Dendritic cell treated with granulocyte-macrophage colony-stimulating factor and Interleukin-4, amounts not matched to agents 40 ng/mL and 50 ng/mL, for 4 days (primary cell): ENCODE measurements around the gene ADAP1.
"Not testable (repeated sequence)": the region's sequence is repeated elsewhere in the genome, so short reads cannot be mapped to it uniquely, and the experiment has no call there.

Source experiments
- H3K27ac Mint-ChIP-seq: one replicate; pipeline ENCODE4 v1.8.0; 2022; ENCODE audit warnings: mild to moderate bottlenecking, mixed read lengths
- H3K27me3 Mint-ChIP-seq: one replicate; pipeline ENCODE4 v1.8.0; 2022; ENCODE audit warnings: mild to moderate bottlenecking, mixed read lengths
- H3K36me3 Mint-ChIP-seq: one replicate; pipeline ENCODE4 v1.8.0; 2022; ENCODE audit warnings: low read depth, mixed read lengths
- H3K4me1 Mint-ChIP-seq: one replicate; pipeline ENCODE4 v1.8.0; 2022; ENCODE audit warnings: low read depth, mixed read lengths
- H3K4me3 Mint-ChIP-seq: one replicate; pipeline ENCODE4 v1.8.0; 2022; ENCODE audit warnings: mild to moderate bottlenecking, moderate library complexity, mixed read lengths
- H3K9me3 Mint-ChIP-seq: one replicate; pipeline ENCODE4 v1.8.0; 2022; ENCODE audit warnings: mixed read lengths
- intact Hi-C: fragments of 100-400 bp; cut with micrococcal nuclease; formaldehyde crosslinking; loops from one replicate; pipeline ENCODE4 v1.15.0; 2022

Gene ADAP1

GRCh38 chr7:961546-962400 lies 7.3 kb upstream of the ADAP1 start:
- Mint-ChIP-seq H3K36me3 (peaks cover 8% of the 10 kb centered on the region), H3K4me3 (no peak overlapping the region), H3K9me3 (no peaks in the 10 kb centered on the region), H3K27me3 (peaks cover 35% of the 10 kb centered on the region), H3K4me1 (peaks cover 80% of the 10 kb centered on the region), H3K27ac (peak overlapping the region; percentile 52)
- intact Hi-C loops: no loop called here

DNA sequence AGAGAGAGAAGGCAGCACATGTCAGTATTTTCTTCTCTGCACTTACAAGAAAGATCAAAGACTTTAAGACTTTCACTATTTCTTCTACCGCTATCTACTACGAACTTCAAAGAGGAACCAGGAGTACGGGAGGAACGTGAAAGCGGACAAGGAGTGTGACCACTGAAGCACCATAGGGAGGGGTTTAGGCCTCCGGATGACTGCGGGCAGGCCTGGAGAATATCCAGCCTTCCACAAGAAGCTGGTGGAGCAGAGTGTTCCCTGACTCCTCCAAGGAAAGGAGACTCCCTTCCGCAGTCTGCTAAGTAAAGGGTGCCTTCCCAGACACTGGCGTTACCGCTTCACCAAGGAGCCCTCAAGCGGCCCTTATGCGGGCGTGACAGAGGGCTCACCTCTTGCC lies 6.5 kb upstream of the ADAP1 start:
- intact Hi-C loops, H3K36me3 Mint-ChIP-seq, H3K4me3 Mint-ChIP-seq, H3K9me3 Mint-ChIP-seq: not testable (repeated sequence)
- H3K4me1 Mint-ChIP-seq: peaks cover 76% of the 10 kb centered on the region
- H3K27me3 Mint-ChIP-seq: peaks cover 36% of the 10 kb centered on the region
- H3K27ac Mint-ChIP-seq: peak overlapping the region; percentile 38

- Mint-ChIP-seq H3K9me3 (no peaks in the 10 kb centered on the region), H3K27ac (peak overlapping the region; percentile 38), H3K36me3 (no peaks in the 10 kb centered on the region), H3K4me1 (peaks cover 75% of the 10 kb centered on the region), H3K27me3 (peaks cover 36% of the 10 kb centered on the region), H3K4me3 (peak overlapping the region; percentile 10)
- intact Hi-C loops: no loop called here
Measured at GRCh38 chr7:960269-960871, 5.9 kb upstream of the ADAP1 start.

GRCh38 chr7:959740-960139 lies 5.3 kb upstream of the ADAP1 start:
- H3K4me3 Mint-ChIP-seq: not testable (repeated sequence)
- peak overlapping the region; percentile 38 for H3K27ac Mint-ChIP-seq

GRCh38 chr7:959271-959670 lies 4.8 kb upstream of the ADAP1 start:
- peaks cover 68% of the 10 kb centered on the region for H3K4me1 Mint-ChIP-seq
- no peak overlapping the region for H3K27ac Mint-ChIP-seq

More at GRCh38 chr7:959740-960139, 5.3 kb upstream of the ADAP1 start:
- peaks cover 40% of the 10 kb centered on the region for H3K27me3 Mint-ChIP-seq
- peaks cover 72% of the 10 kb centered on the region for H3K4me1 Mint-ChIP-seq
- H3K9me3 Mint-ChIP-seq, H3K36me3 Mint-ChIP-seq, intact Hi-C loops: not testable (repeated sequence)

DNA sequence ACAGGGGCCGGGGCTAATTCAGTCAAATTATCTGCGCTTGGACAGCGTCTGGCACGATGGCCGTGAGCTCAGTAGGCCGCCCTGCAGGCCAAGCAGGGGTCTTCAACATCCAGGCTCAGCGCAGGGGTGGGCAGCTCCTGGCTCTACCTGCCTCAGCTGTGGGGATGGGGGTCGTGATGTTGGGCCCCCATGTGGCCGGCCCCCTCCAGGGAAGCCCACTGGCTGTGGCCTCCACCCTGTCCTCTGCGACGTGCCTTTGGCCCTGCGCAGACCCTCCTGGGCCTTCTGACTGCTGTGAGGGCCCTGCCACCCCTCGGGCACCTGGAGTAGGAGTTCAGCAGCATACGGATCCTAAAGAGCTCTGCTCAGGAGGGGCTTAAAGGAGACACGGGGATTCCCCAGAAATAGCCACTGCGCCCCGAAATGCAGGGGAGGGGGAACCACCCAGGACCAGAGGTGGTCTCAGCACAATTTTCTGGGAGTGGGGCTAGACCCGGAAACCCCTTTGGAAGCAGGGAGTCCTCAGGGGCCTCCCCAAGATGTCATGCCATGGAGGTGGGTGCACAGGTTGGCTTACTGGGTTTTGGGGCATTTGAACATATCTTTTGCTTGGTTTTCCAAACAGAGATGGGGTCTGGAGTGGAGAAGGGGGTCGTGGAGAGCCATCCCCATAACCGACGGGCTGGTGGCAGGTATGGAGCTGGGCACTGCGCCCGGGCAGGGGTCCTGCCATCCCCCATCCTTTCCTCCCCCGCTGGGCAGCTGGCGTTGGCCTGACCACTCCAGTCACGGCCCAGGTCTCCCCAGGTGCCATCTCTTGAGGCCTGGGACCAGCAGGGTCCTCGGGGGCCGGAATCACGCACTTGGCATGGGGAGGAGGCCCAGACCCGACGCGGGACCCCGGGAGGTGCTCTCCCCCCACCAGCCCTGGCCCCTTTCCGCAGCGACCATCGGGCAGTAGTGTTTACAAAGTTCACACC lies 4.0 kb upstream of the ADAP1 start:
- Mint-ChIP-seq H3K4me3 (peak overlapping the region; percentile 4), H3K27ac (peak overlapping the region; percentile 60), H3K9me3 (no peaks in the 10 kb centered on the region), H3K36me3 (no peaks in the 10 kb centered on the region), H3K4me1 (peaks cover 60% of the 10 kb centered on the region), H3K27me3 (peaks cover 38% of the 10 kb centered on the region)
- intact Hi-C loops: no loop called here

More at GRCh38 chr7:959271-959670, 4.8 kb upstream of the ADAP1 start:
- intact Hi-C loops: no loop called here
- no peak overlapping the region for H3K4me3 Mint-ChIP-seq
- H3K27me3 Mint-ChIP-seq: peaks cover 40% of the 10 kb centered on the region
- H3K36me3 Mint-ChIP-seq: no peaks in the 10 kb centered on the region
- no peaks in the 10 kb centered on the region for H3K9me3 Mint-ChIP-seq

GRCh38 chr7:957418-958220 lies 3.1 kb upstream of the ADAP1 start:
- Mint-ChIP-seq H3K36me3 (no peaks in the 10 kb centered on the region), H3K4me1 (peaks cover 61% of the 10 kb centered on the region), H3K27ac (peak overlapping the region; percentile 60), H3K9me3 (no peaks in the 10 kb centered on the region), H3K27me3 (peaks cover 34% of the 10 kb centered on the region), H3K4me3 (no peak overlapping the region)
- intact Hi-C loops: no loop called here

GRCh38 chr7:956031-956430 lies 1.6 kb upstream of the ADAP1 start:
- Mint-ChIP-seq H3K4me3 (no peak overlapping the region), H3K36me3 (peaks cover 6% of the 10 kb centered on the region), H3K27ac (no peak overlapping the region), H3K4me1 (peaks cover 66% of the 10 kb centered on the region), H3K27me3 (peaks cover 26% of the 10 kb centered on the region), H3K9me3 (no peaks in the 10 kb centered on the region)
- intact Hi-C loops: no loop called here

GRCh38 chr7:953547-954327 lies 743 bp downstream of the ADAP1 start:
- Mint-ChIP-seq H3K27me3 (peaks cover 7% of the 10 kb centered on the region), H3K27ac (peak overlapping the region; percentile 78), H3K4me3 (peak overlapping the region; percentile 78), H3K9me3 (no peaks in the 10 kb centered on the region), H3K36me3 (peaks cover 28% of the 10 kb centered on the region), H3K4me1 (peaks cover 77% of the 10 kb centered on the region)
- intact Hi-C loops: loop anchor here (1.0 to 2.0 kb wide), 2 partner anchors 25 to 47 kb away; no protein-coding TSS in a partner anchor

- intact Hi-C loops: loop anchor here (2.0 kb wide), 1 partner anchor 46 kb away; no protein-coding TSS in a partner anchor
- Mint-ChIP-seq H3K9me3 (no peaks in the 10 kb centered on the region), H3K36me3 (peaks cover 37% of the 10 kb centered on the region), H3K27me3 (peaks cover 5% of the 10 kb centered on the region), H3K4me1 (peaks cover 77% of the 10 kb centered on the region), H3K27ac (peak overlapping the region; percentile 78), H3K4me3 (peak overlapping the region; percentile 78)
Measured at GRCh38 chr7:952548-953441, 1.7 kb downstream of the ADAP1 start.

- no peaks in the 10 kb centered on the region for H3K9me3 Mint-ChIP-seq
- H3K4me3 Mint-ChIP-seq: peak overlapping the region; percentile 78
- H3K4me1 Mint-ChIP-seq: peaks cover 76% of the 10 kb centered on the region
- H3K27ac Mint-ChIP-seq: peak overlapping the region; percentile 39
- intact Hi-C loops: loop anchor here (2.0 kb wide), 1 partner anchor 45 kb away; no protein-coding TSS in a partner anchor
- peaks cover 5% of the 10 kb centered on the region for H3K27me3 Mint-ChIP-seq
- peaks cover 45% of the 10 kb centered on the region for H3K36me3 Mint-ChIP-seq
Measured at GRCh38 chr7:951881-952547, 2.5 kb downstream of the ADAP1 start.
